GM04504 (cell line): Measurements from ENCODE around the gene RREB1.
A peak's percentile ranks its signal among the peaks of the same experiment; 100 is the strongest.

ENCODE experiments used
- DNase-seq: peaks from one replicate; pipeline ENCODE4 v3.0.0-alpha.2; 2012; ENCODE audit warnings: low read depth

Gene RREB1

DNA sequence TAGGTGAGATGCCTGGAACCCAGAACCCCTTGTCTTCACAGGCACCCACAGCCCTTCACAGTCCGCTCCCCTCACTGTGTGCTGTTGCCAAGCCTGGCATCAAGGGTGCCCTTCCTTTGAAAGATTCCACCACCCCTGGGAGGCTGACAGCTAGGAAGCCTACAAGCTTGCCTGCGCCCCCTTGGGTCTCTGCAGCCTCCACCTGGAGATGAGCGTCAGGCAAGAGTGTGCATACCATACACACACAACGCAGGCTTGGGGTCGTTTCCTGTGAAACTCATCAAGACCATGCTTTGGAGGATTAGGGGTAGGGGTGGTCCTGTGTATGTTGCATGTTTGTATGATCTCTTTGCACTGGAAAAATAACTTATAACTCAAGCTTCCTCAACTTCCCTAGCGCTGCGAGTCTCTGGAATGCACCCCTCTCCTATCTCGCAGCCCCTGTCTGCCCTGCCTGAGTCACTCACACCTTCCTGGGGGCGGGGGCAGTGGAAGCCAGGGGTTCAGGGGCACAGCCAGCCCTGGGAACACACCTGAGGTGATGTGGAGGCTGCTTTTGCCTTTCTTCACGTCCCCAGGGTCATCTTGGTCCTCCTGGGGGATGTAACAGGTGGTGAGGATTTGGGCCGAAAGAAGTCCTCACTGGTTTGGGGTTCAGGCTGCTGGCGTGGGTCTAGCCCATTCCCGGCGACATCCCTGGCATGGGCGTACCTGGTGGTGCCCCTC, 138.1 kb downstream of the RREB1 start:
- no peak for DNase-seq

- no peak for DNase-seq
Observed at GRCh38 chr6:7246401-7247178, 138.8 kb downstream of the RREB1 start.

GRCh38 chr6:7247179-7247456, 139.4 kb downstream of the RREB1 start:
- no peak for DNase-seq

DNA sequence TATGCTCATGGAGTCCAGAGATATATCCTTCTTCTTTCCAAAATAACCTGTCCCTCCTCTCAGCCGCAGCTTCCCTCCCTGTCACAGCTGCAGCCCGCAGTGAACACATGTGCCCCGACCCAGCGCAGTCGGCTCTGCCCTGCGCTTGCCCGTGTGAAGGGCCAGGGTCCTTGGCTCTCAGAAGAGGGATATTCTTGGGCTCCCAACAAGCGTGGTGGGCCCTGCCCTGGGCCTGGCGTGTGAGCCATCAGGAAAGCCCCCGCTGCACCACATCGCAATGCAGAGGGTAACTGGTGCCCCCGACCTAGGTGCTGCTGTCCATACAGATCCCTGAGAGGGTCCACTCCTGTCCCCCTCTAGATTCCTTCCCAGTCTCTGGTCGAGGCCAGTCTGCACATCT, 140.1 kb downstream of the RREB1 start:
- DNase-seq = no peak

DNA sequence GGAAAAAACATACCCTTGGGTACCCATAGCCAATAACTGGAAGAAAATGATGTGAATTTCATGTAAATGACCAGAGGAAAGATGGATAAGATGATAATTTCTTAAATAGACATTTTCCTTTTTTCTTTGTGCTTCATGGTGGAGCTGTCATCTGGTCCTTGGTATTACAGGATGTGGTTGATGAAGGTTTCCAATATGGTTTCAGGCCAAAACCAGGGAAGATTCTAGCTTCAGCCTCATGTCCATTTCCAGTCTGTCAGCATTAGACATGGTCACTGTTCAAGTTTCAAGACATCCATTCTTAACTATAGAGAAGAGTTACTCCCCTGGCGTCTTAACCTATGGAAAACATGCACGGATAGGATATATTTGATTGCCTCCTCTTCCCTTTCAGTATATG, 141.6 kb downstream of the RREB1 start:
- DNase-seq = peak; percentile 16

DNA sequence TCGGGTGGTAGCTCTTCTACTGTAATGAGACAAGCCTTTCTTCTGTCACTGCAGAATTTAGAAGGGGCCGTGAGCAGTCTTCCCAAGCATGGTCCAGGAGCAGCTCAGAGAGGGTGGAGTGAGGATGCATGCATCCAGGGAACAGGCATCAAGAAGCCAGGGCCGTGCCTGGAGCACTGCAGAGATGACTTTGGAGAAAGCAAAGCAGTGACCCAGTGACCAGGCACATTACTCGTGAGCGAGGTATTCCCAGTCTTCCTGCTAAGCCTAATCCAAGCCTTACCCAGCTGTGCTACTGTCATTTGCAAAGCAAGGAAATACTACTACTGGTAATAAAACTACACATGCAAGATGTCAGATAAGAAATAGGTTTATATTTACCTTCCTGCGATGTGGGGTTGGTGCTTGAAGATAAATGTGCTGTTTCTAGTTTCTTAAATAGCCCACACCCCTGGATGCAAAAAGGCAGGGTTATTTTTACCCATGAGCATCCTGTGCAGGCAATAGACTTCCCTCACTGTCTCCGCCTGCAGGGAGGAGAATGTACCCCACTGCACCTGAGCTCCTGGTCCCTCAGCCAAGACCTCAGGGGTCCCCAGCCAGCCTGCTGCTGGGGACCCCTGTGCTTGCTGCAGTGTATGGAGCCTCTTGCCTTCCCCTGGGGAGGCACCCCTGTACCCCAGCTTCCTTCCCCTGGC, 142.3 kb downstream of the RREB1 start:
- DNase-seq = peak; percentile 11

- no peak for DNase-seq
Observed at GRCh38 chr6:7250812-7251211, 143.1 kb downstream of the RREB1 start.

DNA sequence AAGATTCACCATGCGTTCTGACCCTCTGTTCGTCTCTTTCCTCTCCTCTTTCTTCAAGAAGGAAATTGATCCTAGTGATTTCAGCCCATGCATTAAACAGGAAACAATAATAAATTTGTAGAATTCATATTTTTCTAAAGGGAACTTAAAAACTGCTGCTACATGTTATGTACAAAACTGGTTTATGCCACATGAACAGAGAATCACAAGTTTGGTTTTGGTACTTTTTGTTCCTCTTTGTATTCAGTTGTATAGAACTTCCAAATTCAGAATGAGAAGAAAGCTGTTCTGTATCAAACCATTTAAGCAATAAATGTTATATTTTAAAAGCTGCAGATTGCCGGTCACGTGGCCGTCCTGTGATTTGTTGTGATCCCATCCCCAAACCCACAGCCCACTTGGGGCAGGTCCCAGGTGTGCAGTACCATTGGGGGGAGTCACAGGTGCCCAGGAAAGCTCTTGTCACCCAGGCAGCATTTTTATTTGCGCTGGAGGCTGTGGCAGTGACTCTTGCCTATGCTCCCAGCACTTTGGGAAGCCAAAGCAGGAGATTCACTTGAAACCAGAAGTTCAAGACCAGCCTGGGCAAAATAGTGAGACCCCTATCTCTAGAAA, 144.0 kb downstream of the RREB1 start:
- DNase-seq = no peak

DNA sequence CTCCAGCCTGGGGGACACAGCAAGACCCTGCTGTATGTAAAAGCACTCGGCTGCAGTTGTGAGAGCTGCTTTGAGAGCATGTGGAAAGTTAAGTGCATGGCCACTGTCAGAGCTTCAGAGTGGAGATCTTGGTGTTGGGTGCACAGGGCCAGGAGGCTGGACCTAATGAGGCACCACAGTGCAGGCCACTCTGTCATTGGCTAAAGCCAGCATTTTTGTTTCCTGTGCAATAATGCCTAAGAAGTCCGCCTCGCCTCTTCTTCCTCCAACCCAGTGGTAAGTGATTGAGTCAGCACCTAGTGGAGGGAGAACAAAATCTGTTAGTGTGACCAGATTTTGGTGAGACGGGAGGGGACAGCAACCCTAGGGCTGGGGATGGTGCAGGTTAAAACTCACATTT, 144.6 kb downstream of the RREB1 start:
- no peak for DNase-seq

DNA sequence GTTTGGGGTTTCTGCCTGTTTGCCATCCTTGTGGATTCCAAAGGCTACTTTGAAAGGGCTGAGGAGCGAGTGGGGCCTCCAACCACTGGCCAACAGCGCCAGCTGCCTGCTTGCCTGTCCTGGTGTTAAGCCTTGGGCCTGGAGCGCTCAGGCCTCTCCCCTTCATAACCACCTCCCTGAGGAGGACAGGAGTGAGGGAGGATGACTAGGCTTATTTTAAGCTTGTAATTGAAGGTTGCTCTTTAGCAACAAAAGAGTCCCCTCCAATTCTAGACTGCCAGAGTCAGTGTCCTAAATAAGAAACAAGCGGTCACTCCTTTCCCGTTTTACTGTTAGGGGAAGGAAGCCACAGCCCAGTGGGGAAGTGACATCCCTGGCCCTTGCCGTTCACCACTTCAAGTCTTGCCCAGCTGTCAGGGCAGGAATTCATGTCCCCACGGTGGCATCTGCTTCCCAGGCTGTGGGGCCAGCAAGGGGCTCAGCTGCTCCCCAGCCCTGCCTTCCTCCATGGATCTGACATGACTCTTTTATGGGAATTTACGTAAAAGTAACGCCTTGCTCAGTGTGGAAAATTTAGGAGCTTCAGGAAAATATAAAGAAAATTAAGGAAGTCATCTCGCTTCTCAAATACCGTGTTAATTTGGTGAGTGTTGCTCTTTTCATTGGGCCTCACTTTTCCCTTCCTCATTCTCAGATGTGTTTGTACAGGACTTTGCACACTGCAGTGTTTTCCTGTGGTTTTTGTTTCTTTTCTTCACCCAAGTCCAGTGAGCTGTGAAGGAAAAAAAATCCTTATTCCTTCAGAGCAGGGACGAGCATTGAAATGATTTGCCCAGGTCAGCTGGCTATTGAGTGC, 147.4 kb downstream of the RREB1 start:
- no peak for DNase-seq

- no peak for DNase-seq
Observed at GRCh38 chr6:7255918-7256317, 148.2 kb downstream of the RREB1 start.

DNA sequence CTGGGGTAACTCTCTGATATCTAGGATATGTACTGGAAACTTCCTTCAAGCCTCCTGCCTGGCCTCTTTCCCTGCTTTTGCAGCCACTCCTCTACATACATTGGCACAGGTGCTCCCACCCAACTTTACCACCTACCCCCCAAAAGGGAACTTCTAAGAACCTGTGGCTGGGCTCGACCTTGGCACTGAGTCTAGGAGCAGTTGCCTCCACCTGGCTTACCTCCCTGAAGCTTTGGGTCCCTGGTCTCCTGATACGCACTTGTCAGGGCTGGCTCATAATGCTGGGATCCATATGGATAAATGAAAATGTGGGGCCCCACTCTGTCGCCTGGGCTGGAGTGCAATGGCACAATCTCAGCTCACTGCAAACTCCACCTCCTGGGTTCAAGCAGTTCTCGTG, 149.0 kb downstream of the RREB1 start:
- DNase-seq = no peak

GRCh38 chr6:7257521-7258230, 149.9 kb downstream of the RREB1 start:
- DNase-seq = no peak

GRCh38 chr6:7258231-7258763, 150.5 kb downstream of the RREB1 start:
- DNase-seq = no peak

DNA sequence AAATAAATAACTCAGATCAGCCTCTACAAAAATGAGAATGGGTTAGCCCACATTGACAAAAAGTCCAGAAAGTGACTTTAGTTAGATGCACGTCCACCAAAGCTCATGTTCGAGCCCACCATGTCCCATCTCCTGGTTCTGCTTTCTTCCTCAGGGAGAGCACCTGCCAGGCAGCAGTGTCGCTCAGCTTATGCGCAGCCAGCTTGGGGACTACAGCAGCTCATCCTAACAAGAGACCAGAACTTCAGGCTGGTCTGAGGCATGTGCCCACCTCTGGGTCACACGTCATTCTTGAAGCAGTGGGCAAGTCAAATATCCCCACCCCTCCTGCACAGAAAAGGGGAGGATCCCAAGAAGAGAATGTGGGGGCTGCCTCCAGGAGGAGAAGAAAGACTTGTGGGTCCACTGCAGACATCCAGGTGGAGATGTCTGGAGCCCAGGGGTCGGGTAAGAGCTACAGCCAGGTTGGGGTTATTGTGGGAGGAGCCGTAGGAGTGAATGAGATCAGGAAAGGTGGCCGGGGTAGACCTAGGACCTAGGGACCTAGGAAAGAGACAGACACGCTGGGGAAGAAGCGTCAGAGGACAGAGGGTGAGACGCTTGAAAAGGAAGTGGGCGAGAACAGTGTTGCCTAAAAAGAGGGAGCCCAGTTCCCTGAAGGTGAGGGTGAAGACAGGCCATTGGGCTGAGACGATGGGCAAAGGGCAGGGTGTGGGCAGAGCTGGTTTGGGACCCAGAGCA, 152.7 kb downstream of the RREB1 start:
- DNase-seq = no peak

DNA sequence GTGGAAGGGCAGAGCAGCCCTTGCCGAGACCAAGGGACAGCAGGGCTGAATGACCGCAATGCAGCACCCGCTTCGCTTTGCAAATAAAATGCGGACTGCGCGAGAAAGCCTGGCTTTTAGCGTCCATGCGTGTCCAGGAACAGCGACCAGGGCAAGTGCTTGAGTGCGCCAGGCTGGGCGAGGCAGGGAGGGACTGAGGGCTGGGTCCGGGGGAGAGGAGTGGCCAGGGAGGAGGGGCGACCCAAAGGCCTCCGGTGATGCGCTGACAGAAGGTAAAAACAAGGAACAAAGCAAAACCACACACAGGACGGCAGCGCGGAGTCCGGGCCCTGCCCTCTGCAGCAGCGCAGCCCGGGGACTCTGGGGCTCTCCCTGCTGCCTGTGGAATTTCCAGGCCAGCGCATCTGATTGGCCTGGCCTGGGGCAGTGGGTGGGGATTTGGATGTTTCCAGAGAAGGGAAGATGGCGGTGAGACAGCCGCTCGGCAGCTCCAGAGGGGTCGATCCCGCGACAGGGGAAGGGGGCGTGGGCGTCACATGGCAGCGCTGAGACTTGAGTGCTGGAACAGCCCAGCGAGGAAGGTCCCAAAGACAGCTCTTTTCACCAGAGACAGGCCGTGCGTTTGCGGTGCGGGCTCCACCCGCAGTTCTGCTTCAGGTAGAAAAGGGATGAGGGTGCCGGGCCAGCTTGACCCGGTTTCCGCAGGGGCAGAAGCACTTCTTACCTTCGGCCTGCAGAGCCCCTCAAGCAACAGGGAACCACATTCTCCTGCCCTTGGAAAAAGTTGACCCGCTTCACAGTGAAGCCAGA, 153.5 kb downstream of the RREB1 start:
- DNase-seq = peak; percentile 60

- DNase-seq = no peak
Observed at GRCh38 chr6:7261852-7262461, 154.2 kb downstream of the RREB1 start.

DNA sequence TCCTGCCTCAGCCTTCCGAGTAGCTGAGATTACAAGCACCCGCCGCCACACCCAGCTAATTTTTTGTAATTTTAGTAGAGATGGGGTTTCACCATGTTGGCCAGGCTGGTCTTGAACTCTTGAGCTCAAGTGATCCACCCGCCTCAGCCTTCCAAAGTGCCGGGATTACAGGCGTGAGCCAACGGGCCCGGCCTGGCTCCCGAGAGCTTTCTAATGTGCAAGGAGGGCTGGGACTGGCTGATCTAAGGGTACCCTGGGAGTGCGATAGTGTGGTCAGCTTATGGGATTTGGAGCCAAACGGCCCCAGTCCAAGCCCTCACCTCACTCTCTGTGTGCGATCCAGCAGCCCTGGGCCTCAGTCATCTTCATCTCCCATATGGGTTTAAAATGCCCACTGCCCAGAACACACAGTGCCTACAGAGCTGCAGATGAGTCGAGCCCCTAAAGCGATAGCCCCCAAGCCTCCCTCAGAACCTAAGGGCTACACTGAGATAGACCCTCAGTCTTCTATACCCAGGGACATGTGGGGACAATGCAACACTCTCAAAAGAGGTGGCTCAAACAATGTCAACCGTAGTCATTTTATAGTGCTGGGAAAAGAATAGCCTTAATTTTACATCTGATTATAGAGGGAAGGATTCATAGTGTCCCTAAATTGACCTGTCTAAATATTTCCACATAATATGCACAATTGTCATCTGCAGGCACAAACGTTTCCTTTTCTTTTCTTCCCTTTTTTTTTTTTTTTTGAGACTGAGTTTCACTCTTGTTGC, 155.2 kb downstream of the RREB1 start:
- DNase-seq = no peak
